ENCODE measurements around the gene ADAT1.

ADAT1 gene

GRCh38 chr16:75575958-75576357 lies 47.1 kb downstream of the ADAT1 start:
- DNase-seq, result peak; percentile 27 to 44 (median 36)

DNA sequence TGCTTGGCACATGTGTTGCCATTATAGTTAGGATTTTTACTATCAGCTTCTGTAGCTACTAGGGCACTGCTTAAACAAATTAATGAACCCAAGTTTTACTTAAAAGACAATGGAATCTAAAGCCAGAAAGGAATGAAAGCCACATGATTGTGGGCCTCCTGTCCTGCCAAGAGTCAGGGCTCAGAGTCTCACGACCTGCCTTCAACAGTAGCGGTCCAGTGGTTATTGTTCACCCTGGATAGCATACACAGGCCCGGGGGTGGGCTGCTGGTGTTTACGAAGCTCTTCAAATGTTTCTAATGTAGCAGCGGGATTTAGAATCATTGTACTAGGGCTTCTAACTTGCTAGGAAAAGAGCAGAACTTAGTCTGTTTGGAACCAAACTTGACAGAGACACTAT lies 49.1 kb downstream of the ADAT1 start:
- DNase-seq, result no peak

DNA sequence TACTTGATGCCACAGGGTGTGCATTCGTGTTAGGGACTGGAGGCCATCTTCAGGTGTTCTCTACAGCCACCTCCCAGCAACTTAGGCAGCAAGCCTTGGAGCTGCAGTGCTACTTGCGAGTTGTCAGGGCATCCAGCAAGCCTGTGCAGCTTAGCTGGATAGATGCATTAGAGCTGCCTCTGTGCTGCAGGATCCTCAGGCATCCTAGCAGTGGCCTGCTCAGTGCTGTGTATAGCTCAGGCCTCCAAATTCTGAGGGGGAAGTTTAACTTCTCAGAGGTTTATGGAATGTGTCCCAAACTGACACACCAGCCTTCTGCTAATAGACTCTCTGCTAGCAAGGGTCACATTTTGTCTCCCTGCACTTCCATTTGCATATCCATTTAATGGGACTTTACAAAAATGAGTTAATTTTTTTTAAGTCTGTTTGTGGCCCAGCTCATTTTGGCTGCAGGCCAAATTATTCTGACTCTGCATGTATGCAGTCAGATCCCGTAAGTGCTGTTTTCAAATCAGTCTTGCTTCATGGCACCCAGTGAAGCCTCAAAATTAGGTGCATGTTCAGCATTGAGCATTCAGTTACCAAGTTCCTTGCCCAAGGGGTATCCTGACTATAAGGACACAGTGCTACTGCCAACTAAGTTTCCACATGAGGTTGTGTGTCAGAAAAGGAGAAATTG lies 50.1 kb downstream of the ADAT1 start:
- no peak for DNase-seq

DNA sequence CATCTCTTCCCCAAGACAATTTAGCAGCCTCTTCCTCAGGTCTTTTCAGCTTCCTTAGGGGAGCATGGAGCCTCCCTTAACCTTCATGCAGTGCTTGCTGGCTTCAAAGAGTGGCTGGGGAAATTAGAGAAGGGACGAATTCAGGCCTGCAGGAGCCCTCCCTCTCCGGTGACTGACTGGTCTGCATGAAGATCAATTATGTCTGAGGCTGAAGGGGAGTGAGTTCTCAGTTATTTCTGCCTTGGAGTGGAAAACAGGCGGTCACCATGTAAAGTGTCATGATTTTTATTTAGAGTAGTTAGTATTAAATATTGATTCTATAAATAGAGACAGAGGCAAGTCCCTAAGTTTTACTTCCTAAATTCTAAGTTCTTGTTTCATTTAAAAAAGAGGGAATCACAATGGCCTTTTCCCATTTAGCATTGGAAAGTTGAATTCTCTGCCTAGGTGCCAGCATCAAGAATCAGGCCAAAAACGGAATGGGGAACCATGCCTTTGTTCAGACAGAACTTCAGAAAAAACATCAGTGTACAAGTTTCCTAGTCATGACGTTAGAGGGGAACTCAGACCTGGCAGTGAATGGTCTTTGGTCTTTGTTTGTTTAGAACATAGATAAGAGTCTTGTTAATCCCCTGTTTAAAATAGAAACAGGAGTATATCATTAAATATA lies 52.5 kb downstream of the ADAT1 start:
- DNase-seq, result peak; percentile 67 to 81 (median 71)

DNA sequence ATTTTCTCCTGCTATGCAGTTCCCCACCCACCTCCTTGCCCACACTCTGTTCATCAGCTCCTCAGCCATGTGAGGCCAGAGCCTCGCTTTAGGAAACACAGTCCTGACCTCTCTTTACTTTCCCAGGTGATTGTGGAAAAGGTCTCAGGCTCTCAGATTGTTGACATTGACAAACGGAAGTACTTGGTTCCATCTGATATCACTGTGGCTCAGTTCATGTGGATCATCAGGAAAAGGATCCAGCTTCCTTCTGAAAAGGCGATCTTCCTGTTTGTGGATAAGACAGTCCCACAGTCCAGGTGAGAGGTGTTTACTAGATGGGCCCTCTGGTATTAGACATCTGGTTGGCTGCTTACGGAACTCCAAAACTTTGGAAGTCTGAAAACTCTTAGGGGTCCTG lies 55.2 kb downstream of the ADAT1 start:
- no peak for DNase-seq

DNA sequence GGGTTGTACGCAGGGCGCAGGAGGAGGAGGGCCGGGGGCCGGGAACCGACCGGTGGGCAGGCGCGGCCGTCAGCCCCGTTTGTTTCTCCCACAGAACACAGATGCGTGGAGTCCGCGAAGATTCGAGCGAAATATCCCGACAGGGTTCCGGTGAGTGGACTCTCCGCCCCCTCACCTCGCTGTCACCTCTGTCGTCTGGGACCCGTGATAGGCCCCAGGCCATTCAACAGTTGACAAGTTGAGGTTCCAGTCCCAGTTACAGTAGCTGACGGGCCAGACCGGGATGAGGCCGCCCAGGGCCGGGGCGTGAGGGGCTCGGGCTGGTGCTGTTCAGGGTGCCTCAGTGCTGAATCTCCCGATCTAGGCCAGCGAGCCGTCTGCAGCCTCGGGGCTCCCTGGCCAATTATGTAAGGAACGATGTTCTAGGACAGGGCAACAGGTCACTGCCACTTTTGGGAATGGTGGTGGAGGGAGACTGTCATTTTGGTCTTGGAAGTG lies 56.3 kb downstream of the ADAT1 start:
- peak in 2 of 3 donors; percentile 33 to 47 for DNase-seq

GRCh38 chr16:75566040-75566757 lies 56.9 kb downstream of the ADAT1 start, which contains the start of gene GABARAPL2:
Gene GABARAPL2 (plus strand): TSS chr16:75566379. CDS start chr16:75566487, 108 bp downstream.
- peak; percentile 93 to 98 (median 97) for DNase-seq

GRCh38 chr16:75565640-75566039 lies 57.4 kb downstream of the ADAT1 start:
- DNase-seq, result peak in 1 of 3 donors; percentile 87

DNA sequence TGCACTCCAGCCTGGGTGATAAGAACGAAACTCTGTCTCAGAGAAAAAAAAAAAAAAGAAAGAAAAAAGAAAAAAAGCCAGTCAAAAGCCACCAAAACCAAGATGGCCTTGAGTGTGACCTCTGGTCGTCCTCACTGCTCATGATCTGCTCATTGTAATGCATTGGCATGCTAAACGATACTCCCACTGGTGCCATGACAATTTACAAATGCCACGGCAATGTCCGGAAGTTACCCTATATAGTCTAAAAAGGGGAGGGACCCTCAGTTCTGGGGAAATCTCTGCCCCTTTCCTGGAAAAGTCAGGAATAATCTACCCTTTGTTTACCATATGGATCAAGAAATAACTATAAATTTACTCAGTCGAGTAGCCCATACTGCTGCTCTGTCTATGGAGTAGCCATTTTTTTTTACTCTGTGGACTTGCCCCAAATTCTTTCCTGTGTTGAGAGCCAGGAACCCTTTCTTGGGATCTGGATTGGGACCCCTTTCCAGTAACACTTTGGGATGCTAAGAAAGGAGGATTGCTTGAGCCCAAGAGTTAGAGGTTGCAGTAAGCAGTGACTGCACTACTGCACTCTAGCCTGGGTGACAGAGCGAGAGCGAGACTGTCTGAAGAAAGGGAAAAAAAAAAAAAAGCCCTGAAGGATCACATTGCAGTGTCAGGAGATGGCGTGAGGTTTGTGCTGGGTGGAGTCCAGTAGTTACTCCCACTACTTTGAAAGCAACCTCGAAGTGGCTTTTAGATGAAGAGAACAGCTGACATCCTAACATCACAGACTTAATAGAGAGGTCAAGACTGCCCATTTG lies 63.3 kb downstream of the ADAT1 start:
- DNase-seq, result no peak

GRCh38 chr16:75558846-75559401 lies 64.2 kb downstream of the ADAT1 start:
- DNase-seq, result no peak

DNA sequence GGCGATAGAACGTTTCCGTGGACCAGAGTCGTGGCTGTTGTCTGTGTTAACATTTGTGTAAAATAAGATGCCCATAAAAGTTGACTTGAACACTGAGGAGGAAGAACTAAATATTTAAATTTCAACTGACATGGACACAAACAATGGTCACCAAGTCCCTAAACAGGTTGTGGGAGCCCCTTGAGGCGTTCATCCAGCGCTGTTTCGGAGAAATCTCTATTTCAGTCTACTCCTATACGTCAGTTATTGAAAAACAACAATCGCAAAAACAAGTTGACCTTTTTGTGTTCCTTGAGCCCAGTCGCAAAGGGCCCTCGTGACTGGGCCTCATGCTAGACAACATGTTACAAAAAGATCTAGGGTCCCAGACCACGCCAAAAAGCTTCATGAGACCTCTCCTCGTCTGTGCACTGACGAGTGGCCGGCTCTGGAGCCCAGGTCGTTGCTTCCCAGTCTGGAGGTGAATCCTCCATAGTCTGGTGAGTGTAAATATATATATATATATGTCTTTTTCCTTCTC lies 66.6 kb downstream of the ADAT1 start:
- no peak for DNase-seq

GRCh38 chr16:75555707-75556430 lies 67.2 kb downstream of the ADAT1 start, which contains the start of gene TMEM231:
Gene TMEM231 (minus strand): TSS chr16:75556252. CDS start chr16:75556209, 43 bp downstream.
- peak; percentile 92 to 97 (median 96) for DNase-seq

GRCh38 chr16:75555213-75555706 lies 67.8 kb downstream of the ADAT1 start:
- peak; percentile 46 to 77 (median 71) for DNase-seq

DNA sequence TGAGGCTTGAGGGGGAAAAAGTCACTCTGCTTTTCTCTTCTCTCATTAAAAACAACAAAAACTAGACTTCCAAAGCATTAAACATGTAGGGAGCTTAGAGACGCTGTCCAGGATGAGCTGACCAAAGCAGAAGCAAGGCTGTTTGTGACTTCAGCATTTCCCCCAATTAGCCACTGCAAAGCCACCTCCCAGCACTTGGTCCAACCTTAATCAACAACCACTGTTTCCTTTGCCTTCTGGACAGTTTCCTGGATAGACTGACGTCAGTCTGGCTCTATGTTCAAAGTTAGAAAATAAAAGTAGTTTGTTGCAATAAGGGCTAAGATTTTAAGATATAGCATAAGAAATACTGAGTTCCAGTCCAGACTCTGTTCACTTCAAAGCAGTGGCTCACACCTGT lies 70.1 kb downstream of the ADAT1 start:
- DNase-seq, result no peak

- peak; percentile 92 to 95 (median 94) for DNase-seq
Observed at GRCh38 chr16:75550211-75550662, 72.8 kb downstream of the ADAT1 start.
